A549 treated with CORT108297 at 1 μM for 4 hours (cell line): ENCODE results near the gene OXCT2. TPM values are rescaled to one million over a fixed set of nuclear protein-coding genes. Genes with fewer than 3 reads are reported as not detected.

Source experiments
- total RNA-seq: library from RNA; stranded (reverse); fragments of 200-300 nt; extraction: Qiagen RNA extraction; gene quantifications from 5 replicates; pipeline ENCODE4 v1.2.3, GENCODE V29; 2022

The OXCT2 gene
- 0.40 to 0.74 TPM (median 0.50 TPM) in 5 replicates for total RNA-seq

GRCh38 chr1:39771022-39771532 is at the start of gene OXCT2:
Gene OXCT2, minus strand, starts transcription at chr1:39771348. Its CDS starts 93 bp downstream, at chr1:39771255.

DNA sequence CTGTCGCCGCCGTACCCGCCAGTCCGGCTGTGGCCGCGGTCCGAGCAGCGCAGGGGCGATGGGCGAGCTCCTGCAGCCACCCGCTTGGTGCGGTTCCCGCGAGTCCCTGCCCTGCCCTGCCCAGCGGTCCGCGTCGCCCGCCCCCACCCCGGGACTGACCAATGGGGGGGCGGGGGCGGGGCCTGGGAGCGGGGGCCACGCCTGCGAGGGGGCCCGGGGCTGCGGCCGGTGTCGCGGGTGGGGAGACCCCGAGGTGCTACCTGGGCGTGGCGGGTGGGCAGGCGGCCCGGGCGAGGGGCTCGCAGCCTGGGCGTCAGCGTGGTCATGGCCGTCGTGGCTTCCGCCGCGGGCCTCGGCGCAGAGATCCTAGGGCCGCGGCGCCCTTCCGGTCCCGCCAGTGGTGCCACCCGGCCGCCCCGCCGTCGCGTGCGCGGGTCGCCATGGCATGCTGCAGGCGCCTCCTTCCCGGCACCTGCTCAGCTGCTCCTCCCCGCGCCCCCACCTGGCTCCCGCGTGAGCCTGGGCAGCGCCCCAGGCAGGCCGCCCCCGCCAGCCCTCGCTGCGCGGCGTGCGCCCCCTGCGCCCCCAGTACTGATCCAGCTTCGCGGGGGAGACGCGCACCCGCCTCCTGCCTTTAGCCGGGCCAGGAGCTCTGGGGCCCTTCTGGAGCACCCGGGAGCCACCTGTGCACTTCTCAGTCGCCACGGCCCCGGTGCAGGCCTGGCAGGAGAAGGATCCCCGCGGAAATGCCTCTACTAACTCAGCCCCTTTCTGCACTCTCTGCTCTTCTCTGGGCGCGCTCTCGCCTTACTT is 17.8 kb upstream of the OXCT2 start, which contains the start of gene BMP8B:
BMP8B (minus strand) TSS at position 108 of the 813 bp plus-strand sequence. CDS start 380 bp downstream, outside the sequence.

DNA sequence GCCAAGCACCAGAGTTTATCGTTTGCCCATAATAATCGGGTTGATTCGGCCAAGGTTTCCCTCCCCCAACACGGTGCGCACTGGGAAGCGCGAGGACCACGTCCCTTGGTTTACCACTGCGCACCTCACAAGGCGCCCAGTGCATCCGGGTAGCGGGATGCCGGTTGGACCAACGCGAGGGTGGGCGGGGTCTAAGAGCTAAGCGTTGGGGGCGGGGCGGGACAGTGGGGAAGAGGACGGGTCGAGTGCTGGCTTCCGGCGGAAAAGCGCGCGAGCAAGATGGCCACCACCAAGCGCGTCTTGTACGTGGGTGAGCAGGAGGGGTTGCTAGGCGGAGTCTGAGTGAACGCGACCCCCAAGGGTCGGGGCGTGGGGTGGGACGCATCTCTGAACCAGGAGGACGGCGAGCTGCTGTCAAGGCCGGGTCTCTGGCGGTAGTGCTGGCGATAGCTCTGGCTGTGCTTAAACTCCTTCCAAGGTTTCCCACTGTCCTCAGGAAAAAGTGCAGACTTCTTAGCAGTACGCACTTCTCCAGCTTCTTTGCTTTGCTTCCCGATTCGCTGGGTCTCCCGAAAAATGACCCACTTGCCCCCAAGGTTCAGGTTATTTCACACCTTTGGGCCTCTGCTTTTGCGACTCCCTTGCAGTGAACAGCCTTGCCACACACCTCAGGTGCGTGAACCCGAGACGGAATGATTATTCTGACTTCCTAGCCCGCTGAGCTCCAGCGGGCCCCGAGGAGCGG is 32.4 kb downstream of the OXCT2 start, which contains the start of gene PPIE:
PPIE (plus strand) TSS at position 261 of the 745 bp plus-strand sequence; CDS start at position 280, 19 bp downstream.

Other genes starting within 250 kb of the OXCT2 start
- 120 to 162 TPM (median 126 TPM) in 5 replicates for gene PABPC4, start 194.6 kb downstream of the OXCT2 start, total RNA-seq
- gene HEYL, start 131.7 kb downstream of the OXCT2 start, total RNA-seq, result 2.7 to 3.4 TPM (median 3.1 TPM) in 5 replicates
- 0.07 to 0.08 TPM in 2 of 5 replicates, not detected in the others for gene NT5C1A, start 99.2 kb downstream of the OXCT2 start, total RNA-seq
- 0.23 to 0.36 TPM (median 0.25 TPM) in 5 replicates for gene HPCAL4, start 79.9 kb downstream of the OXCT2 start, total RNA-seq
- gene PPIE, start 32.5 kb downstream of the OXCT2 start, total RNA-seq, result 39.7 to 42.5 TPM (median 40.8 TPM) in 5 replicates
- 3.5 to 4.9 TPM (median 4.5 TPM) in 5 replicates for gene BMP8B, start 17.5 kb upstream of the OXCT2 start, total RNA-seq
- 14.5 to 19.1 TPM (median 16.3 TPM) in 5 replicates for gene TRIT1, start 112.2 kb upstream of the OXCT2 start, total RNA-seq
- gene MYCL, start 130.6 kb upstream of the OXCT2 start, total RNA-seq, result 0.61 to 1.4 TPM (median 1.3 TPM) in 5 replicates
- gene MFSD2A, start 183.8 kb upstream of the OXCT2 start, total RNA-seq, result 4.0 to 4.3 TPM (median 4.2 TPM) in 5 replicates